ENCODE data around the gene RNPS1.

- TF ChIP-seq, protein P1, sequence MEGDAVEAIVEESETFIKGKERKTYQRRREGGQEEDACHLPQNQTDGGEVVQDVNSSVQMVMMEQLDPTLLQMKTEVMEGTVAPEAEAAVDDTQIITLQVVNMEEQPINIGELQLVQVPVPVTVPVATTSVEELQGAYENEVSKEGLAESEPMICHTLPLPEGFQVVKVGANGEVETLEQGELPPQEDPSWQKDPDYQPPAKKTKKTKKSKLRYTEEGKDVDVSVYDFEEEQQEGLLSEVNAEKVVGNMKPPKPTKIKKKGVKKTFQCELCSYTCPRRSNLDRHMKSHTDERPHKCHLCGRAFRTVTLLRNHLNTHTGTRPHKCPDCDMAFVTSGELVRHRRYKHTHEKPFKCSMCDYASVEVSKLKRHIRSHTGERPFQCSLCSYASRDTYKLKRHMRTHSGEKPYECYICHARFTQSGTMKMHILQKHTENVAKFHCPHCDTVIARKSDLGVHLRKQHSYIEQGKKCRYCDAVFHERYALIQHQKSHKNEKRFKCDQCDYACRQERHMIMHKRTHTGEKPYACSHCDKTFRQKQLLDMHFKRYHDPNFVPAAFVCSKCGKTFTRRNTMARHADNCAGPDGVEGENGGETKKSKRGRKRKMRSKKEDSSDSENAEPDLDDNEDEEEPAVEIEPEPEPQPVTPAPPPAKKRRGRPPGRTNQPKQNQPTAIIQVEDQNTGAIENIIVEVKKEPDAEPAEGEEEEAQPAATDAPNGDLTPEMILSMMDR (IDR thresholded peaks at IDR 0.05; ENCODE audit: poor library complexity, severe bottlenecking): no peak
- no peak for TF ChIP-seq EP300 (conservative IDR thresholded peaks at IDR 0.05; ENCODE audit: poor library complexity, severe bottlenecking)
- no peak for TF ChIP-seq EZH2 (IDR thresholded peaks at IDR 0.05; ENCODE audit: borderline replicate concordance, insufficient read depth, low read length, poor library complexity, severe bottlenecking)
- TF ChIP-seq REST (IDR thresholded peaks at IDR 0.05; ENCODE audit: borderline replicate concordance): no peak
Measured at GRCh38 chr16:2233046-2233775, 34.7 kb downstream of the RNPS1 start.
